GM18909 (cell line): ENCODE measurements around the gene CALN1.
"Not testable (repeated sequence)": the region's sequence is repeated elsewhere in the genome, so short reads cannot be mapped to it uniquely, and the experiment has no call there.

Source experiments
- ATAC-seq: cut with Tn5 transposase; IDR thresholded peaks from one replicate; pipeline ENCODE4 v1.9.1; 2021; ENCODE audit warnings: mild to moderate bottlenecking; ENCODE audit not compliant: unreplicated experiment, poor library complexity

CALN1 gene

DNA sequence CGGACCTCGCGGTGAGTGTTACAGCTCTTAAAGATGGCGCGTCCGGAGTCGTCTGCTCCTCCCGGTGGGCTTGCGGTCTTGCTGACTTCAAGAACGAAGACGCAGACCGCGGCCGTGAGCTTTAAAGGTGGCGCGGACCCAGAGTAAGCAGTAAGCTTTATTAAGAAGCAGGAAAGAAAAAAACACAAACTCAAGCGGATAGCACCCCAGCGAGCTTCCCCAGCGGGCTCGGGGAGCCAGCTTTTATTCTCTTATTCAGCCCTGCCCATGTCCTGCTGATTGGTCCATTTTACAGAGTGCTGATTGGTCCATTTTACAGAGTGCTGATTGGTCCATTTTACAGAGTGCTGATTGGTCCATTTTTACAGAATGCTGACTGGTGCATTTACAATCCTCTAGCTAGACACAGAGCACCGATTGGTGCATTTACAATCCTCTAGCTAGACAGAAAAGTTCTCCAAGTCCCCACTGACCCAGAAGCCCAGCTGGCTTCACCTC is at the start of gene CALN1:
Gene CALN1 (minus strand): TSS at position 218 of the 498 bp plus-strand sequence.
- ATAC-seq, result not testable (repeated sequence)

GRCh38 chr7:72453471-72453870 is 41.3 kb upstream of the CALN1 start:
- no peak for ATAC-seq

DNA sequence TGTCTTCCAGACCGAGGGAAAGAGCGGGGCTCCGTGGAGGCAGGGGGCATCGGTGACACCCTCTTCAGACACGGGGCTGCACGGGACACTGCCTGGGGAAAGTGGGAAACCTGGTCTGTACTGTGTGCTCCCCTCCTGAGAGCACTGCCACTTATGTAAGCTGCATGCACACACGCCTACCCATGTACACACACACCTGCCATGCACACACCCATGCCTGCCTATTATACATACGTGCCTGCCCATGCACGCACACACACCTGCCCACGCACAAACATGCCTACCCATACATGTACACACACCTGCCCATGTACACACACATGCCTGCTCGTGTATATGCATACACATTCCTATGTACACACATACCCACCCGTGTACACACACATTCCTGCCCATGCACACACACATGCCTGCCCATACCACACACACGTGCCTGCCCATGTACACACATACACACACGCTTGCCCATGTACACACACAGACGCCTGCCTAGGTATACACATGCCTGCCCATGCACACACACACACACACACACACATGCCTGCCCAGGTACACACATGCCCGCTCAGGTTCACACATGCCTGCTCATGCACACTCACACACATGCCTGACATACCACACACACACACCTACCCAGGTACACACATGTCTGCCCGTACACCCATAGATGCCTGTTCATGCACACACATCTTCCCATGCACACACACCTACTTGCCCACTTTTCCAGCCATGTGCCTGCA is 35.5 kb upstream of the CALN1 start:
- ATAC-seq, result no peak

- no peak for ATAC-seq
Observed at GRCh38 chr7:72446591-72447462, 34.7 kb upstream of the CALN1 start.

DNA sequence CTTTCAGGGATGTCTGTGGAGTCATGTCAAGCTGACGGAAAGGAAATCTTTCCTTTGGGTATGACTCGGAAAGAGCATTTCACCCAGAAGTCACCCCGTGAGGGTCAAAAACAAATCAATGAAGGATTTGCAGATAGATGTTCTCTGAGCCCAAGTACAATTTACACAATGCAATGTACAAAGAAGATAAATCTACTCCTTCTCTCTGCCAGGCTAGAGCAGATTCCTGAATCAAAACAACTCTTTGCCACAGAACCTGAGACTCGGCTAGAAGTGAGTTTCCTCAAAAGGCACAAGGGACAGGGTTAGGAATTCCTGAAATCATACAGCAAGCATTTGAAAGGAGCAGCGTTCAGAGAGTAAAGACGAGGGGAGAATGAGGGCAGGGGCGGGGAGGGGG is 34.0 kb upstream of the CALN1 start:
- no peak for ATAC-seq

DNA sequence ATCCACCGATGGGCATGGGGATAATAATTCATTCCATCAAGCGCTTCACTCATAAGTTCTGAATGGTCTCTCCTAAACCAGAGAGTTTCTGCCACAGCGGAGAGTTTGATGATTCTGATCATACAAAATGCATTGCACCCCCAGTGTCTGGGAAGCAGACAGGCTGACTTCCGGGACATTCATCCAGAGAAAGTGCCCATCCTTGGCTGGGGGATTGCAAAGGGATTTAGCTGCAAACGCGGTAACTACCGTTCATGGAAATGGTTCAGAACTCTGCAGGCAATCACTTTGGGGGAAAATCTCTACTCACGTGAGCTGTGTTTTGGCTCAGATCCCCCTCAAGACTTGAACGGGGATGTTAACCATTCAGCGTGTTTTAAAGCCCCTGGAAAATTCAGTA is 33.4 kb upstream of the CALN1 start:
- ATAC-seq, result no peak

GRCh38 chr7:72445075-72445474 is 32.9 kb upstream of the CALN1 start:
- ATAC-seq, result no peak

DNA sequence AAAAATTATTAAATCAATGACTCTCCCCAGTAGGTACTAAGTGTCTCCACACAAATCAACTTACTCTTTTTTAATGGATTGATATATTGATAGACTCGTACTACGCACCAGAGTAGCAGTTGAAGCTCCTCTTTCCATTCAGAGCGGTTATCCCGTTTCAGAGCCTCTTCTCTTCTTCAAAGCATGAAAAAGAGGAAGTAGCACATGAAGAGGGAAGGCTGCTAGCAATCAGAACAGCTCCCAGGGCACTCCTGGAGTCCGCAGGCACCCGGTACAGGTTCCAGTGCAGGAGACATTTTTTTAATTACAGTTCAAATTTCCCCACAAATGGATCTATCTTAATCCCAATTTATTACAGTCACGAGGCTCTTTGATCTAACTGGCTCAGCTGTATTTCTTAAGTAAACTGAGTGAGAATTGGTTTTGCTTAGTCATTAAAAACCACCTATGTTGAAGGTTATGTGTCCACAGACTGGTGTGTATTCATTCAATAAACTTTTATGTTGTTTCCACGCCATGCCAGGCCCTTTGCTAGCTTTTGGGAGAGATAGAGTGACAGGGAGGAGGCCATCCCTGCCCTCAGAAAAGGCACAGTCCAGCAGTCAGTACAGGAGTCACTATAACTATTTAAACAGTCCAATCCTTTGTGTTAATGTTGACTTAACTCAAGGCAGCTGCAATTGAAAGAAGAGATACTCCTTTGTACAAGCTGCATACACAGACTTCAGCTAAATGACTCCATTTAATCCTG is 32.1 kb upstream of the CALN1 start:
- ATAC-seq, result no peak

DNA sequence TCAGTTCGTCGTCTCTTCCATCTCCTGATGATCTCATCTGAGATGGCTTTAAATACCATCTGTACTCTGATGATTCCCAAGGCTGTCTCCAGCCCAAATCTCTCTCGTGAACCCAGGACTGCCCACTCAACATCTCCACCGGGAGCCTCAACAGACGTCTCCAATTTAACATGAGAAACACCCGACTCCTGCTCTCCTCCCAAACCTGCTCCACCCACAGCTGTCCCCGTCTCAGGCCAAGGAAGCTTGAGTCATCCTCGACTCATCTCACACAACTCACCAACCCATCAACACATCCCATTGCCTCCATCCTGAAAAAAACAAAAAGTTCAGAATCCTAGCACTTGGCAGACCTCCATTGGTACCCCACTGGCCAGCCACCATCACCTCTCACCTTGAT is 29.7 kb upstream of the CALN1 start:
- no peak for ATAC-seq

DNA sequence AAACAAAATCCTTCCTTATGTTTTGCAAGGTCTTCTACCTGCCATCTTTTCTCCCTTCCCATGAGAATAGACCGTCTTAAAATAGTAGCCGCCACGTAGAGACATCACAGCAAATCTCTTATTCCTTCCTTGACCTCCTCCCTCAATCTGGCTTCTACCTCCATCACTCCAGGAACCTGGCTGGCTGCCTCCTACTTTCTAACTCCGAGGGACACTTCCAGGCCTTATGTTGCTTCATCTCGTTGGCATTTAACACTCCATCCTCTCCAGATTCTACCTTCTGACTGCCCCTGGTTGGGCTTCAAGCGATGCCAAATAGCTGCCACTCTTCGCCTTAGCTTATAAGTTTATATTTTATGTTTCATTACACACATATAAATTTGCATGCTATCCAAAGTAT is 26.4 kb upstream of the CALN1 start:
- ATAC-seq, result no peak

GRCh38 chr7:72437610-72438009 is 25.5 kb upstream of the CALN1 start:
- no peak for ATAC-seq

DNA sequence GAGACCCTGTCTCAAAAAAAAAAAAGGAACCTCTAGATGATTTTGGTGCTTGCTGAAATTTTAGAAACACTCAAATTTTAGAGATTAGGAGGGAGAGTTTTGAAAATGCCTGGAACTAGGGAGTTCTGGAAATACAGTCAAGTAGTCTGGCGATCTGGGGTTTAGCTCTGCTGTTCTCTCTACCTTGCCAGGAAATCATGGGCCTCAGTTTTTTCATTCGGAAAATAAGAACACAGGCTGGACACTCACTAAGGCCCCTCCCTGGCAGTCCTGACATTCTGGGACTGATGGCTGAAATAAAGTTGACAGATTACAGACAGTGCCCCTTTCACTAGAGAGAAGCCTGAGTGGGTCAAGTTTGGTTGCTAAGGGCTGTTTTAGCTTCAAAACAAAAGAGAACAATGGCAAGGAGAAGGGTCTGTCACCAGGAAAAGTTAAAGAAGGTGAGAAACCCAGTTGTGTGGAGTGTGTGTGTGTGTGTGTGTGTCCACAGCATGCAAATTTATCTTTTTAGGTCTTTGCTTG is 25.0 kb upstream of the CALN1 start:
- ATAC-seq, result no peak

DNA sequence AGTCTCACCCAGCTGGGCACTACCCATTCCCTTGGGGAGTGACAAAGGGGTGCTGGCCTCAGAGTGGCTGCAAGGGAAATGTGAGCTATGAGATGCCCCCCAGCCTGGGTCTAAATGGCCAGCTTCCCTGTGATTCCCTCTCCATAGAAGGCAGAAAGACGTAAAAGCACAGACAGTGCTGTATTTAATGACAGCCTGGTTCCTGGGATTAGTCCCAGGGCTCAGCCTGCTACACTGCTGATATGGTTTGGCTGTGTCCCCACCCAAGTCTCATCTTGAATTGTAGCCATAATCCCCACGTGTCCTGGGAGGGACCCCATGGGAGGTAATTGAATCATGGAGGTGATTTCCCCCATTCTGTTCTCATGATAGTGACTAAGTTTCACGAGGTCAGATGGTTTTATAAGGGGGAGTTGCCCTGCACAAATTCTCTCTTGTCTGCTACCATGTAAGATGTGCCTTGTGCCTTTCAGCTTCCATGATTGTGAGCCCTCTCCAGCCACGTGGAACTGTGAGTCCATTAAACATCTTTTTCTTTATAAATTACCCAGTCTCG is 23.9 kb upstream of the CALN1 start:
- ATAC-seq, result no peak

DNA sequence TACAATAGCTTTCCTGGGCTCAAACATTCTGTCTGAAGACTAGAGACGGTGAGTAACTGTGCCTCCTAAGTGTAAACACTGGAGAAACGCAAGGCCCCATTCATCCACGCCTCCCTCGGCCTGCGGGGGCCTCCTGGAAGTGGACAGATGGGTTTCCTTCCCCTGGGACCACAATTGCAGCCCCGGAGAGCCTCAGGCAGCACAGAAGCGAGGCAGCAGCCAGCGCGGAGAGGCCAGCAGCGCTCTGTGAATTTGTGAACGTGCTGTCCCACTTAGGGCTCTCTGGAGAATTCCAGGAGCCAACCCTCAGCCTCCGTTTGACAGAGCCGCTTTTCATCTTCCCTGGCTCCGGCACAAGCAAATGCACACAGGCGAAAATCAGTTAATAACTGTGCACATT is 23.2 kb upstream of the CALN1 start:
- no peak for ATAC-seq

DNA sequence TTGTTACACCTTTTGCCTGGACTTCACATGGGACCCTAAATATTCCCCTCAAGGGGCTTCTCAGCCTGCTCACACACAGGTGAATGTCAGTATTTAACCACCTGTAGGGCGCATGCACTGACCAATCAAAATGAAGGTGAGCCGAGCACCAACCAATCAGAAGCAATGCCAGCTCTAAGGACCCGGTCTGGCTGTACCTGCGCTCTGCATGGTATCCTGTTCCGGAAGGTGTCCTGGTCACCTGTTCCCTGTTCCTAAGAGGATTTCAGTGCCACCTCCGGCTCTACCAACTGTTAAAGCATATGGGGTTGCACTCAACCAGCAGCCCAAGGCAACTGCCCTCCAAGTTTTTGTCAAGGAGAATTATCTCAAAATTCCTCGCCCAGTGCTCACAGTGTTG is 18.4 kb upstream of the CALN1 start:
- no peak for ATAC-seq

- no peak for ATAC-seq
Observed at GRCh38 chr7:72429316-72429715, 17.2 kb upstream of the CALN1 start.

GRCh38 chr7:72416846-72417245 is 4.7 kb upstream of the CALN1 start:
- ATAC-seq, result no peak

- ATAC-seq, result no peak
Observed at GRCh38 chr7:72415586-72415985, 3.4 kb upstream of the CALN1 start.

GRCh38 chr7:72413886-72414285 is 1.7 kb upstream of the CALN1 start:
- ATAC-seq, result no peak

DNA sequence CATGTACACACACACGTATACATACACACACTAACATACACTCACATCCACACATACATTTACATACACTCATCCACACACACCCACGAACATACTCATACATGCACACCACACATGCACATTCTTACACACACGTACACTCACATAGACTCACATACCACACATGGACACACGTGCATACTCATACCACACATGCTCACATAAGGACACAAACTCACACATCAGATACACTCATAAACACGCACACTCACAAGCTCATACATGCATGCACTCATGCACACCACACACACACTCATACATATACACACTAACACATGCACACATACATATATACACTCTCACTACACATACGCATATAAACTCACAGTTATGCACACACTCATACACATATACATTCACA is 1.2 kb upstream of the CALN1 start:
- ATAC-seq, result no peak
